IMR-90 (cell line): ENCODE measurements around the gene PTPRU. TPM values are rescaled to one million over a fixed set of nuclear protein-coding genes. Genes with fewer than 3 reads are reported as not detected.

Source experiments
- ATAC-seq: fragments of 200-7000 bp; cut with Tn5 transposase; 2 replicates; pipeline ENCODE4 v1.9.1; 2020; ENCODE audit warnings: low read depth, mild to moderate bottlenecking, moderate library complexity
- BruUV-seq: library from RNA; stranded (reverse); fragments of 400-500 nt; replicated peaks from 2 replicates; lab custom pipeline; 2021; lab: Mats Ljungman, UMichigan
- CTCF ChIA-PET: fragments of 300-600 bp; formaldehyde crosslinking; extraction: SDS; loops from one replicate; lab custom pipeline; 2021; ENCODE audit warnings: antibody characterized with exemption; lab: Yijun Ruan, JAX
- POLR2A ChIA-PET: fragments of 300-600 bp; sonication (Branson Sonifier 250); formaldehyde crosslinking; loops from one replicate; lab custom pipeline; 2022; ENCODE audit warnings: antibody characterized with exemption; ENCODE audit not compliant: unreplicated experiment; lab: Charles Lee
- DNase-seq: peaks from one replicate; pipeline ENCODE4 v3.0.0; 2013
- H2AFZ ChIP-seq: replicated peaks from 2 replicates; pipeline ENCODE3; 2013; ENCODE audit warnings: low read length, mild to moderate bottlenecking; ENCODE audit not compliant: poor library complexity
- H2AK5ac ChIP-seq: 2 replicates; pipeline ENCODE4 v1.6.1; 2013; ENCODE audit warnings: low read depth, low read length, inconsistent platforms
- H2AK9ac ChIP-seq: replicated peaks from 2 replicates; pipeline ENCODE3; 2013; ENCODE audit warnings: mild to moderate bottlenecking, low read depth, low read length, moderate library complexity; ENCODE audit not compliant: poor library complexity
- H2BK120ac ChIP-seq: 2 replicates; pipeline ENCODE4 v1.6.1; 2013; ENCODE audit warnings: low read depth, low read length, inconsistent platforms
- H2BK15ac ChIP-seq: 3 replicates; pipeline ENCODE4 v1.6.1; 2013; ENCODE audit warnings: low read depth, low read length, inconsistent platforms
- H2BK20ac ChIP-seq: 2 replicates; pipeline ENCODE4 v1.6.1; 2013; ENCODE audit warnings: low read depth, mild to moderate bottlenecking, inconsistent platforms, low read length, moderate library complexity
- H2BK5ac ChIP-seq: 2 replicates; pipeline ENCODE4 v1.6.1; 2013; ENCODE audit warnings: mild to moderate bottlenecking, low read depth, low read length, inconsistent platforms; ENCODE audit not compliant: poor library complexity, severe bottlenecking
- H3K14ac ChIP-seq: replicated peaks from 2 replicates; pipeline ENCODE4 v1.6.1; 2013; ENCODE audit warnings: low read depth, low read length, inconsistent platforms
- H3K18ac ChIP-seq: 2 replicates; pipeline ENCODE4 v1.6.1; 2013; ENCODE audit warnings: low read depth, low read length, control low read depth
- H3K23ac ChIP-seq: 2 replicates; pipeline ENCODE4 v1.6.1; 2013; ENCODE audit warnings: low read depth, low read length, inconsistent platforms
- H3K27ac ChIP-seq: 2 replicates; pipeline ENCODE4 v1.5.1; 2013; ENCODE audit warnings: mild to moderate bottlenecking, control low read depth, low read length; ENCODE audit not compliant: insufficient read depth
- H3K27me3 ChIP-seq: 2 replicates; pipeline ENCODE4 v1.6.1; 2013; ENCODE audit warnings: low read length; ENCODE audit not compliant: control insufficient read depth, insufficient read depth
- H3K36me3 ChIP-seq: 2 replicates; pipeline ENCODE4 v1.6.1; 2013; ENCODE audit warnings: low read length, mixed read lengths; ENCODE audit not compliant: control insufficient read depth, insufficient read depth
- H3K4ac ChIP-seq: 2 replicates; pipeline ENCODE4 v1.6.1; 2013; ENCODE audit warnings: low read depth, low read length, inconsistent platforms
- H3K4me1 ChIP-seq: 2 replicates; pipeline ENCODE4 v1.6.1; 2013; ENCODE audit warnings: low read length, mixed read lengths; ENCODE audit not compliant: control insufficient read depth, insufficient read depth
- H3K4me2 ChIP-seq: 2 replicates; pipeline ENCODE4 v1.6.1; 2013; ENCODE audit warnings: low read depth, mild to moderate bottlenecking, control low read depth, low read length, moderate library complexity
- H3K4me3 ChIP-seq: 2 replicates; pipeline ENCODE4 v1.5.1; 2013; ENCODE audit warnings: low read depth, mild to moderate bottlenecking, control low read depth, low read length, moderate library complexity; ENCODE audit not compliant: insufficient read depth
- H3K56ac ChIP-seq: 2 replicates; pipeline ENCODE4 v1.6.1; 2013; ENCODE audit warnings: low read length, inconsistent platforms; ENCODE audit not compliant: insufficient read depth; ENCODE audit errors: extremely low read depth
- H3K79me1 ChIP-seq, 2 experiments: 2 replicates each; pipeline ENCODE4 v1.6.1; 2013; ENCODE audit warnings: low read length in 2 of 2, inconsistent platforms in 1 of 2, low read depth in 1 of 2
- H3K9ac ChIP-seq: 2 replicates; pipeline ENCODE4 v1.6.1; 2013; ENCODE audit warnings: low read depth, low read length, control low read depth
- H3K9me1 ChIP-seq: 2 replicates; pipeline ENCODE4 v1.6.1; 2013; ENCODE audit warnings: low read length, inconsistent platforms; ENCODE audit not compliant: insufficient read depth
- H3K9me3 ChIP-seq: 2 replicates; pipeline ENCODE4 v1.6.1; 2013; ENCODE audit warnings: low read length; ENCODE audit not compliant: control insufficient read depth, insufficient read depth
- H4K20me1 ChIP-seq: 2 replicates; pipeline ENCODE4 v1.6.1; 2013; ENCODE audit warnings: low read length, inconsistent platforms; ENCODE audit not compliant: insufficient read depth
- H4K5ac ChIP-seq: 2 replicates; pipeline ENCODE4 v1.6.1; 2013; ENCODE audit warnings: mild to moderate bottlenecking, low read depth, low read length, control low read depth
- H4K8ac ChIP-seq, 2 experiments: 2 replicates each; pipeline ENCODE4 v1.6.1; 2013; ENCODE audit warnings: low read depth in 2 of 2, low read length in 2 of 2, control low read depth in 1 of 2, inconsistent platforms in 1 of 2
- H4K91ac ChIP-seq: 2 replicates; pipeline ENCODE4 v1.6.1; 2013; ENCODE audit warnings: low read depth, low read length, inconsistent platforms; ENCODE audit not compliant: insufficient read depth
- BHLHE40 ChIP-seq: fragments of 150-350 bp; IDR thresholded peaks from 2 replicates; pipeline ENCODE4 v1.6.1; 2016; ENCODE audit warnings: mild to moderate bottlenecking, low read depth, low read length
- CEBPB ChIP-seq: IDR thresholded peaks from 2 replicates; pipeline ENCODE4 v1.6.1; 2012; ENCODE audit warnings: low read depth, low read length, improper control_type of control experiment
- CHD1 ChIP-seq: IDR thresholded peaks from 2 replicates; pipeline ENCODE4 v1.6.1; 2012; ENCODE audit warnings: low read depth, low read length, improper control_type of control experiment
- CTCF ChIP-seq: conservative IDR thresholded peaks from 2 replicates; pipeline ENCODE4 v1.5.1; 2012; ENCODE audit warnings: mild to moderate bottlenecking, low read depth, low read length, improper control_type of control experiment
- ELK1 ChIP-seq: fragments of 150-350 bp; IDR thresholded peaks from 2 replicates; pipeline ENCODE4 v1.6.1; 2016; ENCODE audit warnings: low read depth, mild to moderate bottlenecking, low read length, moderate library complexity, borderline replicate concordance
- FOS ChIP-seq: fragments of 150-350 bp; IDR thresholded peaks from 2 replicates; pipeline ENCODE4 v1.6.1; 2016; ENCODE audit warnings: low read depth, low read length
- MAFK ChIP-seq: IDR thresholded peaks from 2 replicates; pipeline ENCODE4 v1.6.1; 2012; ENCODE audit warnings: low read depth, low read length, improper control_type of control experiment
- MAZ ChIP-seq: IDR thresholded peaks from 2 replicates; pipeline ENCODE4 v1.6.1; 2012; ENCODE audit warnings: low read depth, mild to moderate bottlenecking, low read length, improper control_type of control experiment, moderate library complexity, borderline replicate concordance
- MXI1 ChIP-seq: IDR thresholded peaks from 2 replicates; pipeline ENCODE4 v1.6.1; 2012; ENCODE audit warnings: low read depth, mild to moderate bottlenecking, low read length, moderate library complexity, borderline replicate concordance
- NFE2L2 ChIP-seq: fragments of 150-350 bp; IDR thresholded peaks from 2 replicates; pipeline ENCODE4 v1.6.1; 2016; ENCODE audit warnings: low read depth, mild to moderate bottlenecking, low read length
- POLR2A ChIP-seq: IDR thresholded peaks from 2 replicates; pipeline ENCODE4 v1.6.1; 2012; ENCODE audit warnings: mild to moderate bottlenecking, low read depth, low read length
- RAD21 ChIP-seq: IDR thresholded peaks from 2 replicates; pipeline ENCODE4 v1.6.1; 2012; ENCODE audit warnings: low read length, improper control_type of control experiment
- RCOR1 ChIP-seq: IDR thresholded peaks from 2 replicates; pipeline ENCODE4 v1.6.1; 2012; ENCODE audit warnings: mild to moderate bottlenecking, low read length, improper control_type of control experiment; ENCODE audit not compliant: insufficient replicate concordance
- RFX5 ChIP-seq: IDR thresholded peaks from 2 replicates; pipeline ENCODE4 v1.8.0; 2012; ENCODE audit warnings: low read depth, mild to moderate bottlenecking, low read length, moderate library complexity
- SMC3 ChIP-seq: fragments of 150-350 bp; IDR thresholded peaks from 2 replicates; pipeline ENCODE4 v1.6.1; 2016; ENCODE audit warnings: low read depth, mild to moderate bottlenecking, antibody characterized with exemption, low read length, moderate library complexity
- USF2 ChIP-seq: fragments of 150-350 bp; IDR thresholded peaks from 2 replicates; pipeline ENCODE4 v1.6.1; 2017; ENCODE audit warnings: mild to moderate bottlenecking, antibody characterized with exemption, low read length, low read depth
- dilution Hi-C: fragments of 300-500 bp; cut with HindIII; formaldehyde crosslinking; loops from one replicate; pipeline ENCODE4 v1.14.3; 2018; ENCODE audit warnings: low sequenced_read_pairs; ENCODE audit not compliant: unreplicated experiment
- in situ Hi-C: fragments of 300-500 bp; cut with MboI; formaldehyde crosslinking; loops from 3 replicates; pipeline ENCODE4 v1.14.3; 2019; ENCODE audit warnings: low sequenced_read_pairs, inconsistent platforms, mixed read lengths
- intact Hi-C: fragments of 100-400 bp; cut with micrococcal nuclease; formaldehyde crosslinking; loops from 2 replicates; pipeline ENCODE4 v1.10.0; 2022
- polyA plus RNA-seq, 3 experiments: library from polyadenylated mRNA; depleted of rRNA; stranded (reverse); fragments of >200 nt; gene quantifications; 2 replicates each; pipeline ENCODE4 v1.2.3, GENCODE V29; 2012; ENCODE audit warnings: low replicate concordance in 1 of 3
- total RNA-seq: library from RNA; depleted of rRNA; stranded (reverse); fragments of >200 nt; gene quantifications from 2 replicates; pipeline ENCODE4 v1.2.3, GENCODE V29; 2012

The PTPRU gene
- total and polyA plus RNA-seq, 2 of the 4 experiments (the other 2 are of a cell fraction) = 7.0 to 10.7 TPM

GRCh38 chr1:29335573-29335972 is 99.3 kb downstream of the PTPRU start:
- intact Hi-C loops = no loop called here
- H3K9me3 ChIP-seq = no peaks in the 10 kb centered on the region
- H3K9ac ChIP-seq = no peak overlapping the region
- no peak overlapping the region for H2AK5ac ChIP-seq
- H4K5ac ChIP-seq = no peak overlapping the region
- H2AFZ ChIP-seq = no peak overlapping the region
- dilution Hi-C loops = no loop called here
- no peak overlapping the region for H3K4me3 ChIP-seq
- BruUV-seq = no TSS peak
- no peak overlapping the region for H2BK20ac ChIP-seq
- CTCF ChIA-PET = no interaction called here
- POLR2A ChIA-PET = no interaction called here
- no peak overlapping the region for H3K14ac ChIP-seq
- no peak overlapping the region for H4K8ac ChIP-seq
- no peak overlapping the region for H2BK120ac ChIP-seq
- H3K18ac ChIP-seq = no peak overlapping the region
- no peaks in the 10 kb centered on the region for H3K36me3 ChIP-seq
- no peaks in the 10 kb centered on the region for H4K20me1 ChIP-seq
- TF ChIP-seq RAD21 (no peak), CTCF (no peak), BHLHE40 (no peak), MAFK (no peak), ELK1 (no peak), MXI1 (no peak), RCOR1 (no peak), CEBPB (no peak), NFE2L2 (no peak), CHD1 (no peak), SMC3 (no peak), MAZ (no peak), FOS (no peak), USF2 (no peak), POLR2A (no peak), RFX5 (no peak)
- no peak for ATAC-seq
- no peak overlapping the region for H3K56ac ChIP-seq
- H3K4me2 ChIP-seq = no peak overlapping the region
- no peak overlapping the region for H2BK5ac ChIP-seq
- H2AK9ac ChIP-seq = no peak overlapping the region
- in situ Hi-C loops = no loop called here
- no peak overlapping the region for H3K27ac ChIP-seq
- H3K4ac ChIP-seq = no peak overlapping the region
- H3K9me1 ChIP-seq = no peaks in the 10 kb centered on the region
- no peaks in the 10 kb centered on the region for H3K79me1 ChIP-seq
- H3K4me1 ChIP-seq = no peaks in the 10 kb centered on the region
- H4K91ac ChIP-seq = no peak overlapping the region
- H2BK15ac ChIP-seq = no peak overlapping the region
- H3K27me3 ChIP-seq = peaks cover 16% of the 10 kb centered on the region
- H3K23ac ChIP-seq = no peak overlapping the region
- DNase-seq = no peak
